ENCODE measurements around the gene SMIM27.

DNA sequence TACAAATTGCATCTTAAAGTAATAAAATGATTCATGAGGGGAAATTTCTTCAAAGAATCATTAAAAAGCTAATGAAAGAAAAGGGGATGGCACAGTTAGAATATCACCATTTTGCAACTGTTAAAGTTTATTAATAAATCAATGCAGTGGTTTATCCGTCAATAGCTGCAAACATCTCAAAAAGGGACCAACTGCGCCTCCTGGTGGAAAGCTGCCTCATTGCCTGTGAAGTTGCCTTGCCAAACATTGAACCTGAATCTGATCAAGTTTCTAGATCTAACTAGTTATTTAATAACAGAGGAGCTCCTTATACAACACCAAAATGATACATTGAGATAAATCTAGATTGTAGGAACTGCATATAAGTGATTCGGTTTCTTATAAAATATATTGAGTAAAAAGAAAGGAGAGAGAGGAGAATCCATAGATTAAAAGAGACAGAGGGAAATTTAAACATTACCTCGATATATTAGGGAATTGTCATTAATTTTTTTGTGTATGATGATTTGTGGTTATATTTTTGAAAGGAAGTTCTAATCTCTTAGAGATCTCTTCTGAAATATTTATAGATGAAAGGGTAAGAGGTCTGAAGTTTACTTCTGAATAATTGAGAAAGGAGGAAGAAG, 27.7 kb downstream of the SMIM27 start:
- TF ChIP-seq TEAD4 (IDR thresholded peaks at IDR 0.05; ENCODE audit: low read depth, low read length) (no peak), YY1 (IDR thresholded peaks at IDR 0.05; ENCODE audit: low read depth, low read length) (no peak)
- TF ChIP-seq, protein P1, sequence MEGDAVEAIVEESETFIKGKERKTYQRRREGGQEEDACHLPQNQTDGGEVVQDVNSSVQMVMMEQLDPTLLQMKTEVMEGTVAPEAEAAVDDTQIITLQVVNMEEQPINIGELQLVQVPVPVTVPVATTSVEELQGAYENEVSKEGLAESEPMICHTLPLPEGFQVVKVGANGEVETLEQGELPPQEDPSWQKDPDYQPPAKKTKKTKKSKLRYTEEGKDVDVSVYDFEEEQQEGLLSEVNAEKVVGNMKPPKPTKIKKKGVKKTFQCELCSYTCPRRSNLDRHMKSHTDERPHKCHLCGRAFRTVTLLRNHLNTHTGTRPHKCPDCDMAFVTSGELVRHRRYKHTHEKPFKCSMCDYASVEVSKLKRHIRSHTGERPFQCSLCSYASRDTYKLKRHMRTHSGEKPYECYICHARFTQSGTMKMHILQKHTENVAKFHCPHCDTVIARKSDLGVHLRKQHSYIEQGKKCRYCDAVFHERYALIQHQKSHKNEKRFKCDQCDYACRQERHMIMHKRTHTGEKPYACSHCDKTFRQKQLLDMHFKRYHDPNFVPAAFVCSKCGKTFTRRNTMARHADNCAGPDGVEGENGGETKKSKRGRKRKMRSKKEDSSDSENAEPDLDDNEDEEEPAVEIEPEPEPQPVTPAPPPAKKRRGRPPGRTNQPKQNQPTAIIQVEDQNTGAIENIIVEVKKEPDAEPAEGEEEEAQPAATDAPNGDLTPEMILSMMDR (IDR thresholded peaks at IDR 0.05; ENCODE audit: control extremely low read depth in 1 of 3, insufficient read depth in 1 of 3, low read depth in 1 of 3, low read length in 3 of 3): peak; percentile 70 to 81 (median 76)

Data from H1 (cell line).